HUES48 (cell line): Measurements from ENCODE around the gene RUVBL2.

Source experiments
- H3K27ac ChIP-seq: one replicate; pipeline ENCODE4 v1.7.0; 2013; ENCODE audit warnings: low read depth, low read length, inconsistent platforms
- H3K27me3 ChIP-seq: 2 replicates; pipeline ENCODE4 v1.6.1; 2013; ENCODE audit warnings: mild to moderate bottlenecking, low read length; ENCODE audit not compliant: control insufficient read depth, insufficient read depth
- H3K36me3 ChIP-seq: 2 replicates; pipeline ENCODE4 v1.6.1; 2013; ENCODE audit warnings: low read length; ENCODE audit not compliant: control insufficient read depth, insufficient read depth
- H3K4me1 ChIP-seq: 2 replicates; pipeline ENCODE4 v1.6.1; 2013; ENCODE audit warnings: mild to moderate bottlenecking, low read length; ENCODE audit not compliant: control insufficient read depth, insufficient read depth
- H3K4me3 ChIP-seq: 2 replicates; pipeline ENCODE4 v1.5.1; 2013; ENCODE audit warnings: mild to moderate bottlenecking, low read depth, low read length
- H3K9ac ChIP-seq: 2 replicates; pipeline ENCODE4 v1.6.1; 2013; ENCODE audit warnings: mild to moderate bottlenecking, low read depth, low read length, moderate library complexity
- H3K9me3 ChIP-seq: 2 replicates; pipeline ENCODE4 v1.6.1; 2013; ENCODE audit warnings: low read length; ENCODE audit not compliant: control insufficient read depth, insufficient read depth

The RUVBL2 gene

GRCh38 chr19:48975947-48976847, 17.5 kb upstream of the RUVBL2 start:
- Histone ChIP-seq H3K9me3 (no peaks in the 10 kb centered on the region), H3K36me3 (peaks cover 34% of the 10 kb centered on the region), H3K4me3 (no peak overlapping the region), H3K27me3 (no peaks in the 10 kb centered on the region), H3K9ac (no peak overlapping the region), H3K4me1 (no peaks in the 10 kb centered on the region), H3K27ac (no peak overlapping the region)

- H3K9me3 ChIP-seq = no peaks in the 10 kb centered on the region
- no peak overlapping the region for H3K4me3 ChIP-seq
- no peak overlapping the region for H3K9ac ChIP-seq
- peaks cover 41% of the 10 kb centered on the region for H3K36me3 ChIP-seq
- H3K4me1 ChIP-seq = no peaks in the 10 kb centered on the region
- H3K27ac ChIP-seq = no peak overlapping the region
- H3K27me3 ChIP-seq = no peaks in the 10 kb centered on the region
Observed at GRCh38 chr19:48977061-48977460, 16.6 kb upstream of the RUVBL2 start.

- peaks cover 50% of the 10 kb centered on the region for H3K36me3 ChIP-seq
Observed at GRCh38 chr19:48982280-48982679, 11.4 kb upstream of the RUVBL2 start.

GRCh38 chr19:48985711-48986110, 8.0 kb upstream of the RUVBL2 start:
- Histone ChIP-seq H3K4me1 (no peaks in the 10 kb centered on the region), H3K36me3 (peaks cover 58% of the 10 kb centered on the region), H3K27ac (no peak overlapping the region), H3K9me3 (no peaks in the 10 kb centered on the region), H3K9ac (no peak overlapping the region), H3K4me3 (no peak overlapping the region), H3K27me3 (no peaks in the 10 kb centered on the region)

More at GRCh38 chr19:48982280-48982679, 11.4 kb upstream of the RUVBL2 start:
- no peaks in the 10 kb centered on the region for H3K4me1 ChIP-seq
- no peaks in the 10 kb centered on the region for H3K9me3 ChIP-seq
- H3K9ac ChIP-seq = no peak overlapping the region
- H3K4me3 ChIP-seq = no peak overlapping the region
- H3K27me3 ChIP-seq = no peaks in the 10 kb centered on the region
- no peak overlapping the region for H3K27ac ChIP-seq

GRCh38 chr19:48986211-48986610, 7.5 kb upstream of the RUVBL2 start:
- Histone ChIP-seq H3K36me3 (peaks cover 61% of the 10 kb centered on the region), H3K27me3 (no peaks in the 10 kb centered on the region), H3K27ac (no peak overlapping the region)

GRCh38 chr19:48987323-48987722, 6.4 kb upstream of the RUVBL2 start:
- Histone ChIP-seq H3K4me1 (peaks cover 7% of the 10 kb centered on the region; the same call in 1 of the 2 replicates), H3K9ac (no peak overlapping the region), H3K36me3 (peaks cover 52% of the 10 kb centered on the region), H3K27ac (no peak overlapping the region), H3K27me3 (no peaks in the 10 kb centered on the region), H3K9me3 (no peaks in the 10 kb centered on the region), H3K4me3 (no peak overlapping the region)

More at GRCh38 chr19:48986211-48986610, 7.5 kb upstream of the RUVBL2 start:
- no peaks in the 10 kb centered on the region for H3K4me1 ChIP-seq
- H3K9me3 ChIP-seq = no peaks in the 10 kb centered on the region
- no peak overlapping the region for H3K9ac ChIP-seq
- no peak overlapping the region for H3K4me3 ChIP-seq

GRCh38 chr19:48988286-48988685, 5.4 kb upstream of the RUVBL2 start:
- no peak overlapping the region for H3K27ac ChIP-seq
- H3K4me1 ChIP-seq = peaks cover 7% of the 10 kb centered on the region; the same call in 1 of the 2 replicates
- peaks cover 49% of the 10 kb centered on the region for H3K36me3 ChIP-seq
- no peak overlapping the region for H3K9ac ChIP-seq
- no peaks in the 10 kb centered on the region for H3K27me3 ChIP-seq
- H3K9me3 ChIP-seq = no peaks in the 10 kb centered on the region
- no peak overlapping the region for H3K4me3 ChIP-seq

DNA sequence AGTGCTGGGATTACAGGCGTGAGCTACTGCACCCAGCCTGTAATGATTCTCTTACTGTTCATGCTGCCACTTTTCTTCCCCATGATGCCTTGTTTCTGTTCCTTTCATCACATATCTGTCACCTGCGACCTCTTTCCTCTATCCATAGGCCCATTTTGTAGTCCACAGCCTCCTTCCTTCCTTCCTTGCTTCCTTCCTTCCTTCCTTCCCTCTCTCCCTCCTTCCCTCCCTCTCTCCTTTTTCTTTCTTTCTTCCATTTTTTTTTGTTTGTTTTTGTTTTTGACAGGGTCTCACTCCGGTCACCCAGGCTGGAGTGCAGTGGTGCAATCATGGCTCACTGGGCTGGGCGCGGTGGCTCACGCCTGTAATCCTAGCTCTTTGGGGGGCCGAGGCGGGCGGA, 4.8 kb upstream of the RUVBL2 start:
- Histone ChIP-seq H3K27ac (no peak overlapping the region), H3K9ac (no peak overlapping the region), H3K4me3 (no peak overlapping the region), H3K36me3 (peaks cover 49% of the 10 kb centered on the region), H3K9me3 (no peaks in the 10 kb centered on the region), H3K4me1 (peaks cover 7% of the 10 kb centered on the region; the same call in 1 of the 2 replicates), H3K27me3 (no peaks in the 10 kb centered on the region)

GRCh38 chr19:48989701-48990291, 3.9 kb upstream of the RUVBL2 start:
- H3K27ac ChIP-seq = no peak overlapping the region
- no peak overlapping the region for H3K9ac ChIP-seq
- H3K27me3 ChIP-seq = no peaks in the 10 kb centered on the region
- H3K9me3 ChIP-seq = no peaks in the 10 kb centered on the region
- no peak overlapping the region for H3K4me3 ChIP-seq
- H3K4me1 ChIP-seq = peaks cover 7% of the 10 kb centered on the region; the same call in 1 of the 2 replicates
- peaks cover 48% of the 10 kb centered on the region for H3K36me3 ChIP-seq

DNA sequence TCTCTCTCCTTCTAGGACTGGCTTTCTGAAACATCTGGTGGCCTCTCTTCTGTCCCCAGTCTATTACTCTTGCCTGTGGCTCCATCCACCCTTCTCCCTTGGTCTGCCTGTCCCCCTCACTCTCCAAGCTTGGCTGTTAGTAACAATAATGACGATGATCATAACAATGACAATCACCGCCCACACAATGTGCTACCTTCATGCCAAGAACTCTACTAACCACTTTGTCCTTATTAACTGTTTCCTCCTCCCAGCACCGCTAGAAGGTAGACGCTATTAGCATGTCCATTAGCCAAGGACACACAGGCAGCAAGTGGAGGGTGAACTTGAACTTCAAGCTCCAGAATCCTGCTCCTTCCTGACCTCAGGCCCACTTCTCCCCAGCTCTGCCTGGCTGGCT, 3.3 kb upstream of the RUVBL2 start:
- Histone ChIP-seq H3K4me1 (peaks cover 7% of the 10 kb centered on the region; the same call in 1 of the 2 replicates), H3K9me3 (no peaks in the 10 kb centered on the region), H3K36me3 (peaks cover 42% of the 10 kb centered on the region), H3K9ac (no peak overlapping the region), H3K4me3 (no peak overlapping the region), H3K27ac (no peak overlapping the region), H3K27me3 (no peaks in the 10 kb centered on the region)

- H3K4me1 ChIP-seq = peaks cover 7% of the 10 kb centered on the region; the same call in 1 of the 2 replicates
- peaks cover 35% of the 10 kb centered on the region for H3K36me3 ChIP-seq
- H3K27ac ChIP-seq = no peak overlapping the region
- no peak overlapping the region for H3K4me3 ChIP-seq
- no peak overlapping the region for H3K9ac ChIP-seq
- no peaks in the 10 kb centered on the region for H3K27me3 ChIP-seq
- H3K9me3 ChIP-seq = no peaks in the 10 kb centered on the region
Observed at GRCh38 chr19:48991011-48991609, 2.6 kb upstream of the RUVBL2 start.
